Fibroblast of upper back skin (primary cell): ENCODE data around the gene FTCD.
"Not testable (repeated sequence)": the region's sequence is repeated elsewhere in the genome, so short reads cannot be mapped to it uniquely, and the experiment has no call there.

Source experiments
- DNase-seq: peaks from one replicate; pipeline ENCODE4 v3.0.0-alpha.2; 2013

Gene FTCD

DNA sequence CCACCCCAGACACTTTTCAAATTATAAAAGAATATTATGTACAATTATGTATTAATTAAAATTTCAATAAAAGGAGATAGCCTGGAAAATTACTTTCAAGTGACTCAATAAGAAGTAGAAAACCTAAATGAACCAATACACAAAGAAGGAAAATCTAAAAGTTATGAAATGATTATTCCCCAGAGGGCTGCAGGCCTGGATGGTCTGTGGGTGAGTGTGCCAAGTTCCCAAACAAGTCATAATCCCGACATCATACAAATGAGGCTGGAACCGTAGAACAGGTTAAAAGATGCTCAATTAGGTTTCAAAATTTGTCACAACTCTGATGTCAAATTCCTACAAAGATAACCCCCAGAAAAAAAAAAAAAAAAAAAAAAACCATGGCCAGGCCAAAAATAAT is 16.2 kb upstream of the FTCD start:
- DNase-seq = no peak

DNA sequence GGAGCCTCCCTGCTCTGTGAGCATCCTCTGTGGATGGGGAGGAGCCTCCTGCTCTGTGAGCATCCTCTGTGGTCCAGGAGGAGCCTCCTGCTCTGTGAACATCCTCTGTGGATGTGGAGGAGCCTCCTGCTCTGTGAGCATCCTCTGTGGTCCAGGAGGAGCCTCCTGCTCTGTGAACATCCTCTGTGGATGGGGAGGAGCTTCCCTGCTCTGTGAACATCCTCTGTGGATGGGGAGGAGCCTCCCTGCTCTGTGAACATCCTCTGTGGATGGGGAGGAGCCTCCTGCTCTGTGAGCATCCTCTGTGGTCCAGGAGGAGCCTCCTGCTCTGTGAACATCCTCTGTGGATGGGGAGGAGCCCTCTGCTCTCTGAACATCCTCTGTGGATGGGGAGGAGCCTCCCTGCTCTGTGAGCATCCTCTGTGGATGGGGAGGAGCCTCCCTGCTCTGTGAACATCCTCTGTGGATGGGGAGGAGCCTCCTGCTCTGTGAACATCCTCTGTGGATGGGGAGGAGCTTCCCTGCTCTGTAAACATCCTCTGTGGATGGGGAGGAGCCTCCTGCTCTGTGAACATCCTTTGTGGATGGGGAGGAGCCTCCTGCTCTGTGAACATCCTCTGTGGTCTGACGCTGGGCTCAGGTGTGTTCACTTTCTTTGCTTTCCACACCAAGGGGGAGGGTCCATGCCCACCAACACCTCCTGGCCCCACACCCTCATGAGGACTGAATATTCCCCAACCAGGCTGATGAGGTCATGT is 15.2 kb upstream of the FTCD start:
- not testable (repeated sequence) for DNase-seq

DNA sequence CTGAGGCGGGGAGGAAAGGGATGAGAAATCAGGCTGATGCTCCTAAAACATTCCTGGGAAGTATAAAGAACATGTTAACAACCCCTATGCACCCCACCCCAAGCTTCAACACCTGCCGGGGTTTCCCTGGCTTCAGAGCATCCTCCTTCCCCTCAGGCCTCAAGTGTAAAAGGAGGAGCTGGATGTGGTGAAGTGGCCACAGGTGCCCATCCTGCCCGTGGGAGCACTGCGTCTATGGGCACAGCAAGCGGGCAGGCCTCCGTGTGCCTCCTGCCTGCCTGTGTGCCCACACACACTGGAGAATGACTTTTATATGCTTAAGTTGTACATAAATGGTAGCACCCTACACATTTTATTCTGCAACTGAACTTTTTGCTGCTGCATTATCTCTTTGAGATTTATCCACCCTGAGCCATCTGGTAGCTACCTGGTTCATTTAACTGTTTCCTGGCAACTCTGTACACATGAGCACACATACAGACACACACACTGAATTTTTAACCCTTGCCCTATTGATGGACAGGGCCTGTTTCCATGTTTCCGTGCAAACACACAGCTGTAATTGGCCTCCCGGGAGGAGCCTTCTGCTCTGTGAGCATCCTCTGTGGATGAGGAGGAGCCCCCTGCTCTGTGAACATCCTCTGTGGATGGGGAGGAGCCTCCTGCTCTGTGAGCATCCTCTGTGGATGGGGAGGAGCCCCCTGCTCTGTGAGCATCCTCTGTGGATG is 13.4 kb upstream of the FTCD start:
- no peak for DNase-seq

DNA sequence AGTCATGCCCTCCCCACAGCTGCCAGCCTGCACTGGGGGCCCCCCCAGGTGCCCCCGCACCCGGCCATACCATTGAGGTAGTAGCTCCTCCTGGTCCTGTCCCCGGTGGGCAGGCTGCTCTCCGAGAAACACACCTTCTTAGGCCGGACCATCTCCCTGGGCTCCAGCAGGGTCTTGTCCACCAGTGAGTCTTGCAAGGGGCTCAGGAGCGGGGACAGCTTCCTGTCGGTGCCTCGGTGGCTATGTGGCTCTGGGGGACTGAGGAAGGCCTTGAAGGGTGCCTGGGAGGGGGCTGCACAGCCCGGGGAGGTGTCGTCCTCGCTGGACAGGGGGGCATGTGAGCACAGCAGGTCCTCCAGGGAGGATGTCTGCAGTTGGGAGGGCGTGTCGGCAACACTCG is 12.9 kb upstream of the FTCD start:
- DNase-seq = no peak

DNA sequence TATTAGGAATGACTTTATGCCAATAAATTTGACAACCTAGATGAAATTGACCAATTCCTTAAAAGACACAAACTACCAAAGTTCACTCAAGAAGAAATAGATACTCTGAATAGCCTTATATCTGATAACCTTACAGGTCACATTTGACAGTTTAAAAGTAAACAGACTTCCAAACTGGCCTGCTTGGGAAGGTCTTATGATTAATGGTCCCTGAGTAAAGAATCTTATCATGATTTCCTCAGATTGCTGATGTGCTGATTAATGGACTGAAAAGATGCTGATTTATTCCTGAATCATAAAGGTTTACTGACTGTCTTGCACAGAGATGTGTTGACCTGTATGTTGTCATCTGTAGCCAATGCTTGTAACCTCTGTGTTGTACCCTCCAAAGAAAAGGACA is 9.7 kb upstream of the FTCD start:
- DNase-seq = no peak

DNA sequence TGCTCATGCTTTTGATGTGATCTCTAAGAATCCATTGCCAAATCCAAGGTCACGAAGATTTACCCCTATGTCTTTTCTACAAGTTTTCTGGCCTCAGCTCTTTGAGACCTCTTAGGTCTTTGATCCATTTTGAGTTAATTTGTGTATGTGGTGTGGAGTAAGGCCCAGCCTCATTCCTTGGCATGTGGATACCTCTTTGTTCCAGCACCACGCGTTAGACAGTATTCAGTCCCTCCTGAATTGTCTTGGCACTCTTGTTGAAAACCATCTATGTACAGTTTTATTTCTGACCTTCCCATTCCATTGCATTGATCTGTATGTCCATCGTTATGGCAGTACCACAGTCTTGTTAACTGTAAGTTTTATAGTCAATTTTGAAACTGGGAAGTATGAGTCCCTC is 8.0 kb upstream of the FTCD start:
- DNase-seq = no peak

DNA sequence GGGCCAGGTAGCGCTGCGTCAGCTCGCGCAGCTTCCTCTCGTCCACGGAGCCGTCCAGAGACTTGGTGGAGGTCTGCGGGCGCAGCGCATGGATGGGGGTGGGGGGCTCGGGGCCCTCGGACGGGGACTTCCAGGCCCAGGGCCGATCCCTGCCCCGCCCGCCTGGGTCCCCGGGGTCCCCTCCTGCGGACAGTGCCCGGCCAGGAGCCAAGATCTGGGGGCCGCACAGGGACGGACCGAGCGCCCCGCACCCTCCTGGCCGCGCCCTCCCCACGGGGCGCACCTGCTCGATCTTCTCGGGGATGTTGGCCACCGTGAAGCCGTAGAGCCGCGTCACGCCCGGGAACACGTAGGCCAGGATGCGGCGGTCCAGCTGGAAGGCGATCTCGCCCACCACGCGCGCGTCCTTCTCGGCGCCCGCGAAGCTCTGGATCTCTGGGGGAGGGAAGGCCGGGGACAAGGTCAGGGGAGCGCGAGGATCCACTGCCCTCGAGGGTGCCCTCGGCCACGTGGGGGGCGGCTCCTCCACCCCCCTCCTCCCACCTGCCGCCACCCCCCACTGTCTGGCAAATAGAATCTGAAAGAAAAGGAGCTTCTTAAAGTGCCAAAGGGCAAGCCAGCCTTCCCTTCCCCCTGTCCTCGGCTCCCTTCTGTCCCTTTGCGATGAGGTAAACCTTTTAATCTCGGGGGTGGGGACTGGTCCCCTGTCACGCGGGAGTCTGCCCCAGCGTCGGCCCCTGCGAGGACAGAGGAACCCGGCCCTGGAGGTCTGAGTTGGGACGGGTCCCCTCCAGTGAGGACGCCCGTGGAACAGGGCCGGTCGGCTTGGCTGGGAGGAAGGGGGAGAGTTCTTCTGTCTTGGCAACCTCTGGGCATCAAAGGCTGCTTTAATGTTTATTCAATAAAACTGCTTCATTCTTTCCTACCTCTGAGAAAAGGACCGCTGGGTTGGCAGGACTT is 6.5 kb upstream of the FTCD start:
- DNase-seq = no peak

DNA sequence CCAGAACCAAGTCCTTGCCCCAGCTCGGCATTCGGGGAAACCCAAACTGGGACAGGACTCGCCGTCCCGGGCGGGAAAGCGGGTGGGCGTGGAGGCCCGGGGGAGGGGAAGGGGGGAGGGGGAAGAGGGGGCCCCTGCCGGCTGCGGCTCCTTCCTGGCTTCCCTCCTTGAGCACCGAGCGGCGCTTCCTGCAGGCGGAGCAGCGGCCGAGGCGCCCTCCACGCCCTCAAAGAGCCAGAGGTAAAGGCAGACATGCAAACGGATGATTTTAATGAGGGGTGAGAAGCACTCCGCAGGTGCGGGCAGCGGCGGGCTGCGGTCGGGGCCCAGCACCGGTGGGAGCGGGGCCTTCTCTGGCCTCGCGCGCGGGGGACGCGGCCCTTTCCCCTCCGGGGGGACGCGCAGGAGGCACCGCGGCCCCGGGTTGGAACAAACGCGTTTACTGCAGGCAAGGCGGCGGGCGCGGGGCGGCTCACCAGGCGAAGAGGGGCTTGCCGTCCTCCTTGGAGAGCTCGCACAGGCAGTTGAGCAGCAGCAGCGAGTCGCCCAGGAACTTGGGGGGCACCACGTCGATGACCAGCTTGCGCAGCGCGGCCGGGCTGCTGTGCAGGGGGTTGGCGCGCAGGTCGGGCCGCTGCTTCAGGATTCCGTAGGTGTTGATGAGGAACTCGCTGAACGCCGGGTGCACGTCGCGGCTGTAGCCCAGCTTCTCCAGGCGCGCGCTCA is 5.7 kb upstream of the FTCD start:
- DNase-seq = no peak

DNA sequence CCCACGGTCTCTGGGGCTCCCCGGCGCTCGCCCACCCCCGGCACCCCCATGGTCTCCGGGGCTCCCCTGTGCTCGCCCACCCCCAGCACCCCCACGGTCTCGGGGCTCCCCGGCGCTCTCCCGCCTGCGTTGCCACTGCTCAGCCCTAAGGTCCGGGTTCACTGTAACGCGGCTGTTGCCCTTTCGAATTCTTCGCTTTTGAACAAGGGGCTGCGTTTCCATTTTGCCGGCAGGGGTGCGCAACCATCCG is 5.2 kb upstream of the FTCD start:
- DNase-seq = no peak

DNA sequence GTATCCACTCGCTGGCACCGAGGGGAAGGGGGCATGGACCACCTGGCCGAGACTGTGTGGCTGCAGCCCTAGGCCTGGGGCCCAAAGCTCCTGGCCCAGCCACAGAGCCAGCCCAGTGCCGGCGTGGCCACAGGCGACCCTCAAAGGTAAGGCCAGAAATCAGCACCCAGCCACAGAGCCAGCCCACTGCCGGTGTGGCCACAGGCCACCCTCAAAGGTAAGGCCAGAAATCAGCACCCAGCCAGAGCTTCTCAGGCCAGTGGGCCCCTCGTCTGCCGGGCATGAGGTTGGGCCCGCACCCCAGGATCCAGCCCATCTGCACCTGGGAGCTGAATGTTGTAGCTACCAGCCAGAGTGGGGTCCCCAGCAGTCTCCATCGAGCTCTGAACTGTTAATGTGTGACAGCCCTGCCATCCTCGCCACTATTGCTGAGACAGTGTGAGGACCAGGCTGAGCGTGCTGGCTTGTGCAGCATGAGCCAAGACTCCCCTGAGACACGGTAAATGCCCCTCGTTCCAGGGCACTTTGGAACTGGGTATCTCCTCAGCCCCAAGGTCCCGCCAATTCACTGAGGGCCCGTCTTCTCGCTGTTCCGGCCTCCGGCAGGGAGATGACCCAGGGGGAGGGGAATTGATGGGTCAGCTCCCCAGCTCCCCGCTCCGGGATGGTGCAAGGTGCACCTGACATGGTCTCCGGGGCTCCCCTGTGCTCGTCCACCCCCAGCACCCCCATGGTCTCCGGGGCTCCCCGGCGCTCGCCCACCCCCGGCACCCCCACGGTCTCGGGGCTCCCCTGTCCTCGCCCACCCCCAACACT is 4.7 kb upstream of the FTCD start:
- no peak for DNase-seq

DNA sequence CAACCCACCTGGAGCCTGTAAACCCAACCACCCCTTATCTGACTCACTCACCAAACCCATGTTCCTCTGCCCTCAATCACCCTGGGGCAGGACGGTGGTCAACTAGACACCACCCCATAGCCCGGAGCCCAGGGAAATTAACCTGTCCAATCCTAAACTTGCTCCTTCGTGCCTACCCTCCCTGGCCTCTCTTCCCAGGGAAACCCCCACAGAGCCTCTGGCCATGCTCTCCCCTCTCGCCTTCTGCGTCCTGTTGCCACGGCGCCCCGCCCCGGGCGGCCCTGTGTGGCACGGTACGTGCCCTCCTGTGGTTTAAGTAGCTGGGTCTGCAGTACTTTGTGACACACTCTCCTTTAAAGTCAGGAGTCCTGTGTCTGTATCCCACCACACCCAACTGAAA is 4.0 kb upstream of the FTCD start:
- DNase-seq = no peak

DNA sequence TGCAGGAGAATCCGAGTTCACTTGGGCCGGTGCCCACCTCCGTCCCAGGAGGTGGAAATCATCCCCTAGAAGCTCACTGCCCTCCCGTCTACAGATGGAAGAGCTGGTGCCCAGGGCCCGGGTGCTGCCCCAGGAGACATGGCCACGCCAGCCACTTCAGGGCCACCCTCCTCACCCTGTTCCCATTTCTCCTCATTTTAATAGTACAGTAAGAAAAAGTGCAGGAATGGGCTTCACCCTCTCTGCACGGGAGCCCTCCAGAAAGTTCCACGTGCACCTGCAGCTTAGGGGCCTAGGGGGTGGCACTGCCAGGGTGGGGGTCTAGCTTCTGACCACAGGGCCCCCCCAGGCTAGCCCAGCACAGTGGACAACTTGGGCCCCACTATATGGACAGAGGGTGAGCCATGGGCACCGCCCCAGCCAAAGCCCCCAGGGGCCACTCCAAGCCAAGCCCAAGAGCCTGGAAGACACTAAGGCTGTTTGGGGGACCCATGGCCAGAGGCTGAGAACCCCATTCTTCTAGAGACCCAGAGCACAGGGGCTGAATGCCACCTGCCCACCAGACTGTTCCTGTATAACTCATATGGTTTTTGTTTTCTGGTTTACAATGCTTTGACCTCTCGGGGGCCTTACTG is 3.4 kb upstream of the FTCD start:
- DNase-seq = no peak

DNA sequence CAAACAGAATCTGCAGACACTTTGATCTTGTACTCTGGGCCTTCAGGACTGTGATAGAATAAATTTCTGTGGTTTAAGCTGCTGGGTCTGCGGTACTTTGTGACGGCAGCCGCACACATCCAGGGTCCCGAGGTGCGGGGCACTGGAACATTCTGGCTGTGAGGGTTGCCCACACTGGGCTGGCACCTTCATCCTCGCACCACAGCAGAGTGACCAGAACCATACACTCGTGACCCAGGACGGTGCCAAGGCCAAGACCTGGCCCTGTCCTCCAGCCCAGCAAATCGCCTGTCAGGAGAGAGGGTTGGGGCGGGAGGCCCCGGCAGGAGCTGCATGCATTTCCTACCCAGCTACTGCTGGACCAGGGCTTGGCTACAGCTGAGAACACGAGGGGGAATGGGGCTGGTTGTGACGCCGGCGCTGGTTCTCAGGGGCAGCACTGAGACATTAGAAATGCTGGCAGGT is 2.6 kb upstream of the FTCD start:
- no peak for DNase-seq

DNA sequence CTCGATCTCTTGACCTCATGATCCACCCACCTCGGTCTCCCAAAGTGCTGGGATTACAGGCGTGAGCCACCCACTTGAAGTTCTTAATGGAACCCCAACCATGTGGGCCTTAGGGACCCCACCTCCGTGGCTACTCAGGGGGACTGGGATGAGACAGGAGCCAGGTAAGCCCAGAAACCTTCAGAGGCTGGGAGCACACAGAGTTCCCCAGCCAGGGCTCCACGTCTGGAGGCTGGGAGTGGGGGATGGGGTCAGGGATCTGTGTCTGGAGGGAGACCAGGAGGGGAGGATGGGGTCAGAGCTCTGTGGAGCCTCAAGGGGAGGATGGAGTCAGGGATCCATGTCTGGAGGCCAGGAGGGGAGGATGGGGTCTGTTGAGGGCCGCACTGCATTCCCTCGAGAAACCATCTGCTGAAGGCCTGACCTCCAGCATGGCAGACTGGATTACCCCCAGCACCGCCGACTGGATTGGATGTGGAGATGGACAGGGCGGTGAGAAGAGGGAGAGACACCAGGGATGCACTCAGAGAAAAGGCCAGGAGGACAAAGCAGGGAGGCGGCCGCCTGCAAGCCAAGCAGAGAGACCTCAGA is 2.1 kb upstream of the FTCD start:
- no peak for DNase-seq

DNA sequence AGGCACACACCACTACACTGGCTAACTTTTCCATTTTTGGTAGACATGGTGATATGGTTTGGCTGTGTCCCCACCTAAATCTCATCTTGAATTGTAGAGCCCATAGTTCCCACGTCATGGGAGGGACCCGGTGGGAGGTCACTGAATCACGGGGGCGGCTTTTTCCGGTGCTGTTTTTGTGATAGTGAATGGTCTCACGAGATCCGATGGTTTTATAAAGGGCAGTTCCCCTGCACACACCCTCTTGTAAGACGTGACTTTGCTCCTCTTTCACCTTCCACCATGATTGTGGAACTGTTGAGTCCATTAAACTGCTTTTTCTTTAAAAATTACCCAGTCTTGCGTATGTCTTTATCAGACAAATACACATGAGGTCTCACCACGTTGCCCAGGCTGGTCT is 1.3 kb upstream of the FTCD start:
- no peak for DNase-seq

DNA sequence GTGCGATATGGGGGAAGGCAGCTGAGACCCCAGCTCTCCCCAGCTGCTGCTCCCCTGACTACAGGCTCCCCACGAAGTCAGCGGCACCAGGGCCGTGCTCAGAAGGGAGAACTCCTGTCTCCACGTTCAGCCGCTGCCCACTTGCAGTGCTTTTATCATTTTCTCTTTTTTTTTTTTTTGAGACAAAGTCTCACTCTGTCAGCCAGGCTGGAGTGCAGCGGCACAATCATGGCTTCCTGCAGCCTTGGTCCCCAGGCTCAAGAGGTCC is 933 bp upstream of the FTCD start:
- no peak for DNase-seq

DNA sequence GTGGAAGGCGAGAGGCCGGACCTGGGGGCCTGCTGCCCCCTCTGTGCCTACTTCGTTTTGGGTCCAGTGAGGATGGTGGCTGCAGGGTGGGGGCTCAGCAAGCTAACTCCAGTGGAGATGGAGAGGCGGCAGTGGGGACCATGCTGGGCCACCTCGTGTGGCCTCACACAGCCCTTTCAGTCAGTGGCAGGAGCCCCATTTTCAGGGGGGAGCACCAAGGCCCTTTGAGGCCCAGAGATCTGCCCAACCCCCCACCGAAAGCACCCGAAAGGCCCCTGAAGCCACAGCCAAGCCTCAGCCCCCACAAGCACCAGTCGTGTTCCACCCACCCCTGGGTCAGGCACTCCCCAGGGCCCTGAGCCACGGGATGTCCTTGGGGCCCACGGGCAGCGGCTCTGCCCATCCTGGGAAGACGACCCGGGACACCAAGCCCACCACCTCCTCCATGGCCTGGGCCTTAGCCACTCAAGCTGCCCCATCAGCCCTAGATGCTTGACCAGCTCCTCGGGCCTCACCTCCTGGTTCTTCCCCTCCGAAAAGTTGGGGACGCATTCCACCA is 345 bp downstream of the FTCD start:
- no peak for DNase-seq

DNA sequence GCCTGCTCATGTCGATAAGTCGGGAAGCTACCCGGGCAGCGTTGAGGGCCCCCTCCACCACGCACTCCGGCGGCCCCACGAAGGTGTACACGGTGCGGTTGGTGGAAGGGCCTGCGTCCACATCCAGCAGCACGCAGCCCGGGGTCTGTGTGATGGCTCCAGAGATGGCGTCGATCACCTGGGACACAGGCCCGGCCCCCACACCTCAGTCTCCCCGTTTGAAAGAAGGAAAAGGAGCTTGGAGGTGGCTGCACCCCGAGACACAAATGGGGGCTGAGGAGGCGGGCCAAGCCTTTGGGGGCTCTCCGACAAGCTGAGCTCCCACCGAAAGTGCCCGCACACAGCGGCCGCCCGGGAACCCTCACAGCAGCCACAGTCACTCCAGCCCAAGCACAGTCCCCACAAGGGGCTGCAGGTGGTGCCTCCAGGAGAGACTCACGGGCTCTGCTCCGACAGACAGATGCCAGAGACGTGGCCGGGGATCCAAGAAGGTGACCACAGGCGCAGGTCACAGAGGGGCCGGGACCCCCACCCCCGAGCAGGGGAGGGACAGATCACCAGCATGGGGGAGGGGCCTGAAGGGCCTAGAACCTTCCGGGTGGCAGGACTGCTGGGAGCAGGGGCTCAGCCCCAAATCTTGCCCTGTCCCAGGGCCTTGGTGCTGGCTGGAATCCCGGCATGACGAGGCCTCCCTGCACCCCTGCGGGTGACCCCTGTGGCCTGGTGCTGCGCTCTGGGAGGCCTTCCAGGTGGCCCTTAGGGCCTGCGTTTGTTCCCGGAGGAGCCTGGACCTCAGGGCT is 1.0 kb downstream of the FTCD start:
- DNase-seq = no peak

DNA sequence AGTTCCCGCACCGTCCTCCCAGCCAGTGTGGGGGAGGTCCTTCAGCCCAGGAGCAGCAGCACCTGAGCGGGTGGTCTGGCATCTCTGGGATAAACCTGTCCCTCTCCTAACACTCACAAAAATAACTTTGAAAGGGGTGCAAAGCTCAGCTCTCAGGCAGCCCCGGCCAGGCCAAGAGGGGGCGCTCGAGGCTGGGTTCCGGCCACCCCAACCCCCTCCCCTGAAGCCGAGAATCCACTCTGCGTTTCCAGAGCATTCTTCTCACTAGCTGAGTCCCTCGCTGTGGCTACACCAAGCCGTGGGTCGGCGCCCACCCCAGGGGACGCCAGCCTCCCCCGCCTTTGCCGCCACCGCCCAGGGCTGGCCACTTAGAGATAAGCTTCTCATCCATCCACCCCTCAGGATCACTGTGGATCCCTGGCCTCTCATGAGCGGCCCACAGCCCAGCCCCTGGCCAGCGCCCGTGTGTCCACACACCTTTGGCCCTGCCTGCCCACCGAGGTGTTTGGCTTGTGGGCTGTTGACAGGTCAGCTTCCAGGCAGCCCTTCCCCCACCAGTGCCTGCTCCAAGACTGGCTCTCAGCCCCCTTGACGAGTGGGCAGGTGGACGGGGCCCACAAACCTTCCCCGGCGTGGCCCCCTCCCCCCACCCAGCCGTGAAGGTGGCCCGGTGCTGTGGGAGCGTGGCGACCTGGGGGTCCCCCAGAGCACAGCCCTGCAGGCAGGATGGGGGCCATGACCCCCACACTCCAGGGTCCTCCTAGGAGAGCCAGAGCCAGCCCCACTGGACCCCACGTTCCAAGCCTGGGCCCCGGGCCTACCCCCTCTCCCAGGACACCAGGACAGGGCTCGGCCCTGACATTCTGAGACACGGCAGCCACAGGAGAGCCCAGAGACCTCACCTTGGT is 1.9 kb downstream of the FTCD start:
- peak; percentile 48 for DNase-seq
